Measurements from ENCODE around the gene STK39.

STK39 gene

GRCh38 chr2:167924556-167924955, 322.8 kb downstream of the STK39 start:
- no peaks in the 10 kb centered on the region for H3K9me3 ChIP-seq (ENCODE audit: control insufficient read depth, low read length)
- no peaks in the 10 kb centered on the region for H3K36me3 ChIP-seq (ENCODE audit: control insufficient read depth, insufficient read depth, low read length)
- no peaks in the 10 kb centered on the region for H3K27me3 ChIP-seq (ENCODE audit: control insufficient read depth, insufficient read depth, low read length, poor library complexity, severe bottlenecking)
- 94 to 95% methylated on average over 4 of the region's 4 CpGs for WGBS, 2 experiments
- H3K27ac ChIP-seq (ENCODE audit: insufficient read depth, low read depth, low read length, poor library complexity, severe bottlenecking) = no peak overlapping the region
- no peak overlapping the region for H3K4me3 ChIP-seq (ENCODE audit: insufficient read depth, low read depth, low read length)
- H3K4me1 ChIP-seq (ENCODE audit: control insufficient read depth, insufficient read depth, low read length) = no peaks in the 10 kb centered on the region

GRCh38 chr2:167916756-167917155, 330.6 kb downstream of the STK39 start:
- Histone ChIP-seq H3K27me3 (ENCODE audit: control insufficient read depth, insufficient read depth, low read length, poor library complexity, severe bottlenecking) (no peaks in the 10 kb centered on the region), H3K4me1 (ENCODE audit: control insufficient read depth, insufficient read depth, low read length) (no peaks in the 10 kb centered on the region), H3K36me3 (ENCODE audit: control insufficient read depth, insufficient read depth, low read length) (no peaks in the 10 kb centered on the region), H3K4me3 (ENCODE audit: insufficient read depth, low read depth, low read length) (no peak overlapping the region), H3K9me3 (ENCODE audit: control insufficient read depth, low read length) (no peaks in the 10 kb centered on the region), H3K27ac (ENCODE audit: insufficient read depth, low read depth, low read length, poor library complexity, severe bottlenecking) (no peak overlapping the region)
- WGBS, 2 experiments = 86 to 95% methylated on average over 1 of the region's 1 CpG

DNA sequence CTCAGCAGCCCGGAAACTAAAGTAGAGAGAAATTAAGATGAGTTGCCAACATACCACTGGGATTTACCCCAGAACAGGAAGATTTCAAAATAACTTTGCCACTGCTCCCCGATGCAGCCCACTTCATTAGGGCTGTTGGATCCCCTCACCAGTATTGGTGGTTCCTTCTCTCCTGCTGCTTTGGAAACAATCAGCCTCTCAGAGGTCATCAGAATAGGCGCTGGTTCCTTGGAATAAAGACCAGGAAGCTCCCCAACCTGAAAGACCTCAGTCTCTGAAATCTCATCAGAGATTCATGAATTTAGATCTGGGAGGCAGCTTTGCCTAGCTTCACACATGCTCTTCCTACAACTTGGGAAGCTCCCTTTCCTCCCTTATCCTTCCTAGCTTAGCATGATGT, 332.4 kb downstream of the STK39 start:
- 79 to 81% methylated on average over 3 of the region's 3 CpGs for WGBS, 2 experiments
- H3K36me3 ChIP-seq (ENCODE audit: control insufficient read depth, insufficient read depth, low read length) = no peaks in the 10 kb centered on the region
- H3K27ac ChIP-seq (ENCODE audit: insufficient read depth, low read depth, low read length, poor library complexity, severe bottlenecking) = no peak overlapping the region
- no peaks in the 10 kb centered on the region for H3K9me3 ChIP-seq (ENCODE audit: control insufficient read depth, low read length)
- no peak overlapping the region for H3K4me3 ChIP-seq (ENCODE audit: insufficient read depth, low read depth, low read length)
- no peaks in the 10 kb centered on the region for H3K27me3 ChIP-seq (ENCODE audit: control insufficient read depth, insufficient read depth, low read length, poor library complexity, severe bottlenecking)
- no peaks in the 10 kb centered on the region for H3K4me1 ChIP-seq (ENCODE audit: control insufficient read depth, insufficient read depth, low read length)

GRCh38 chr2:167908786-167909185, 338.6 kb downstream of the STK39 start:
- WGBS, 2 experiments = 94 to 95% methylated on average over 6 of the region's 6 CpGs
- Histone ChIP-seq H3K4me1 (ENCODE audit: control insufficient read depth, insufficient read depth, low read length) (no peaks in the 10 kb centered on the region), H3K27ac (ENCODE audit: insufficient read depth, low read depth, low read length, poor library complexity, severe bottlenecking) (no peak overlapping the region), H3K27me3 (ENCODE audit: control insufficient read depth, insufficient read depth, low read length, poor library complexity, severe bottlenecking) (no peaks in the 10 kb centered on the region), H3K36me3 (ENCODE audit: control insufficient read depth, insufficient read depth, low read length) (no peaks in the 10 kb centered on the region), H3K9me3 (ENCODE audit: control insufficient read depth, low read length) (no peaks in the 10 kb centered on the region), H3K4me3 (ENCODE audit: insufficient read depth, low read depth, low read length) (no peak overlapping the region)

- H3K4me3 ChIP-seq (ENCODE audit: insufficient read depth, low read depth, low read length) = no peak overlapping the region
- H3K27me3 ChIP-seq (ENCODE audit: control insufficient read depth, insufficient read depth, low read length, poor library complexity, severe bottlenecking) = no peaks in the 10 kb centered on the region
- 95 to 97% methylated on average over 14 of the region's 14 CpGs for WGBS, 2 experiments
- no peaks in the 10 kb centered on the region for H3K4me1 ChIP-seq (ENCODE audit: control insufficient read depth, insufficient read depth, low read length)
- H3K9me3 ChIP-seq (ENCODE audit: control insufficient read depth, low read length) = no peaks in the 10 kb centered on the region
- no peaks in the 10 kb centered on the region for H3K36me3 ChIP-seq (ENCODE audit: control insufficient read depth, insufficient read depth, low read length)
- no peak overlapping the region for H3K27ac ChIP-seq (ENCODE audit: insufficient read depth, low read depth, low read length, poor library complexity, severe bottlenecking)
Observed at GRCh38 chr2:167905668-167906067, 341.7 kb downstream of the STK39 start.

Measured in ectodermal cell (in vitro differentiated cells).